GM18508 (cell line): ENCODE measurements around the gene LILRA1.
"Not testable (repeated sequence)": the region's sequence is repeated elsewhere in the genome, so short reads cannot be mapped to it uniquely, and the experiment has no call there.

Experiments used
- ATAC-seq: cut with Tn5 transposase; IDR thresholded peaks from one replicate; pipeline ENCODE4 v1.9.1; 2021; ENCODE audit warnings: moderate number of reproducible peaks; ENCODE audit not compliant: insufficient read depth, unreplicated experiment

Gene LILRA1

GRCh38 chr19:54622431-54622830, 29.0 kb downstream of the LILRA1 start:
- no peak for ATAC-seq

- not testable (repeated sequence) for ATAC-seq
Measured at GRCh38 chr19:54624234-54624633, 30.8 kb downstream of the LILRA1 start.

- ATAC-seq, result not testable (repeated sequence)
Measured at GRCh38 chr19:54624934-54625730, 31.7 kb downstream of the LILRA1 start.

DNA sequence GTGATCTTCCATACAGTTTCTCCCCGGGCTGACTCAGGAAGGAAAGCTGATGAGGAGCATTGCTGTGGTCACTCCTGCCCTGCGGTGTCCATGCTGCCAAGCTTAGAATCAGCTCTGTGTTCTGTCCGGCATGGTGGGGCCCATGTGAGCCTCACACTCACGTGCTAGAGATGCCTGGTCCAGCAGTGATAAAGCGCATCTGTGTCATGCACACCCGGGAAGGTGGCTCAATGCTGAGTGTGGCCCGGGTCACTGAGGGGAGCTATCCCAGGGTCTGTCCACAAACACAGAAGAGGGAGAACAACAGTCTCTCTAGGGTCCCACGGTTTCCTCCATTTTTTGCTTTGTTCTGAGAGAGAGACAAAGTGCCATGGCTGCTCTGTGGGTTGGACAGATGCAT, 33.3 kb downstream of the LILRA1 start:
- ATAC-seq, result no peak

DNA sequence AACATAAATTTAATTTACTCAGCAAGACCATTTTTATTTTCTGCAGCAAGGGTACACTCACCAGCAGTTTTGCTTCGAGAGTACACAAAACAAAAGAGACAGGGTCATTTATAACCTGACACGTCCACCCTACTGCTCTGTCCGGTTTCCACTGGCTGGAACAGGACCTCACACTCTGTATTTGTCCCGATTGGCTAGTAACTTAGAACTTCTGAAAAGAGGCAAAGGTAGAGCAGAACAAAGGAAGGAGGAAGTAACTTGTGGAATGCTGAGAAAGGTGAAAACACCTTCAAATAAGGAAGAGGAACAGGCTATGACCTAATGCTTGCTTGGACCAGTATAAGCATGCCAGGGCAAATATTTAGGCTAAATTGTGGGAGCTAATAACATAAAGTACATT, 34.5 kb downstream of the LILRA1 start:
- not testable (repeated sequence) for ATAC-seq

GRCh38 chr19:54630262-54630661, 36.8 kb downstream of the LILRA1 start, which contains the start of gene LILRB1:
Gene LILRB1 (plus strand): TSS chr19:54630484. CDS start chr19:54631074, 590 bp downstream.
- ATAC-seq, result not testable (repeated sequence)

DNA sequence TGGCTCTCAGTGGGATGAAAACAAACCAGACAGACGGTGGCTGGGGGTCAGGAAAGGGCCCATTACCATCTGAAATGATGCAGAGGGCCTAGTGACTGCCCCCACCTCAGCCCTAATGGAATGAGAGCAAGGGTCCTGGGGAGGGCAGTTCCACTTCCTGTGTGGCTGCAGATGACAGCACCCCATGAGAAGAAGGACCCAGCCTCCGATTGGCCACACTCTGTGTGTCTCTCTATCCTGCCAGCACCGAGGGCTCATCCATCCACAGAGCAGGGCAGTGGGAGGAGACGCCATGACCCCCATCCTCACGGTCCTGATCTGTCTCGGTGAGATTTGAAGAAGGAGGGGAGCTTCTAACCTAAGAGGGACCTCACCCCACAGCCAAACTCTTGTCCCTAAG, 37.4 kb downstream of the LILRA1 start:
- no peak for ATAC-seq

GRCh38 chr19:54631489-54632337, 38.3 kb downstream of the LILRA1 start:
- ATAC-seq, result not testable (repeated sequence)

- not testable (repeated sequence) for ATAC-seq
Measured at GRCh38 chr19:54632517-54632916, 39.1 kb downstream of the LILRA1 start.

DNA sequence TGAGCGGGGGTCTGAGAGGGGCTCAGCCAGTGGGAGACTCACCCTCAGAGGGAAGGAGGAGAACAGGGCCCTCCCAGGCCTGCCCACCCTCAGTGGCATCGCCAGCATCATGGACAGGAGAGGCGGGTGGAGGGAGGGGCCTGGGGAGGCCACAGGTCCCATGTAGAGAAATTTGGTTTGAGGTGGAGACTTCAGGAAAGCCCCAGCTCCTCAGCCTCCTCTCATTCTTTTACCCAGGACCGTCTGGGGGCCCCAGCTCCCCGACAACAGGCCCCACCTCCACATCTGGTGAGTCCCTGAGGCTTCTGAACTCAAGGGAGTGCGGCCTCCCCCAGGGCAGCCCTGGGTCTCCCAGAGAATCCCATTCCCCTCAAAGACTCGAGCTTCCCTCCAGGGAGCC, 40.0 kb downstream of the LILRA1 start:
- ATAC-seq, result no peak

DNA sequence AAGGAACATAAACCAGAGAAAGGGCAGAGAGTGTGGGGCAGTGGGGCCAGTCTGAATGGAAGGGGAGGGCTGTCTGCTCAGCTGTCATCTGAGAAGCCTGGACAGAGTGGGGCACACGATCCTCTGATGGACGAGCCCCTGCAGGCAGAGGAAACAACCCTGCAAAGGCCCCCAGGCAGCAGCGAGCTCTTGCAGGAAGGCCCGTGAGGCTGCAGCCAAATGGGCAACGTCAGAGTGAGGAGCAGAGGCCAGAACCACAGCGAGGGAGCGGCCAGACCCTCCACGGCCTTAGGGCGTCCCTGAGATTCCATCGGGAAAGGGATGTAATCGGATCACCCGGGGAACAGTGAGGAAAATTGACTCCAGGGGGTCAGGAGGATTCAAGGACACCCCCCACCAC, 42.6 kb downstream of the LILRA1 start:
- ATAC-seq, result not testable (repeated sequence)

DNA sequence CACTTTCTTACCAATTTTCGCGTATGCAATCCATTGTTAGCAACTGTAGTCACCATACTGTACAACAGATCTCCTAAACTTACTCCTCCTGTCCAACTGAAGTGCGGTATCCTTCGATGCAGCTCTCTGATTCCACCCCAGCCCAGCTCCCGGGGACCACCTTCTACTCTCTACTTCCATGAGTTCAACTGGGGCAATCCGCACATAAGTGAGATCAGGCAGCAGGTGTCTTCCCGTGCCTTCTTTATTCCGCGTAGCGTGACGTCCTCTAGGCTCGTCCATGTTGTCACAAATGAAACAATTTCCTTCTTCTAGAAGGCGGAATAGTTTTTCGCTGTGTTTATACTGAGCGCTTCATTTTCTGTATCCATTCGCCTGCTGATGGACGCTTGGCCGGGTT, 45.3 kb downstream of the LILRA1 start:
- no peak for ATAC-seq

GRCh38 chr19:54642953-54643352, 49.5 kb downstream of the LILRA1 start:
- not testable (repeated sequence) for ATAC-seq

DNA sequence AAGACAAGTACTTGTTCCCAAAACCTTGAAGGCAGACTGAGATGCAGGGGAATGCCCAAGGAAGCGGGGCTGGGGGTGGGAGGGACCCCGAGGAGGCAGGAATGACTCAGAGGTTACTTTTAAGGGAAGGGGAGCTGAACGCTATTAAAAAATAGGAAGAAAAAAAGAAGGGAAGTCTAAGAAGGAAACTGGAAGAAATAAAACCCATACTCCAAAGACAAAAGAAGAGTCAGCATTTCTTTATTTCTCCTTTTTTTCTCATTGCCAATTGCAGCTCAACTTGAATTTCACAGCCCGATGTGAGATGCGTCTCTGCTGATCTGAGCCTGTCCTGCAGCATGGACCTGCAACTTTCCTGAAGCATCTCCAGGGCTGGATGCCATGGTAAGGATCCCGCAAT, 50.2 kb downstream of the LILRA1 start:
- ATAC-seq, result not testable (repeated sequence)

GRCh38 chr19:54644056-54644455, 50.6 kb downstream of the LILRA1 start:
- ATAC-seq, result no peak

GRCh38 chr19:54646331-54646841, 53.0 kb downstream of the LILRA1 start:
- no peak for ATAC-seq

GRCh38 chr19:54648129-54648528, 54.7 kb downstream of the LILRA1 start:
- no peak for ATAC-seq

- ATAC-seq, result no peak
Measured at GRCh38 chr19:54650108-54650655, 56.8 kb downstream of the LILRA1 start.
